Cardiac septum (tissue), 1 donor: ENCODE measurements around the gene SNTA1. TPM values are rescaled to one million over a fixed set of nuclear protein-coding genes. Genes with fewer than 3 reads are reported as not detected.
A peak's percentile ranks its signal among the peaks of the same experiment; 100 is the strongest.
"Not testable (repeated sequence)": the region's sequence is repeated elsewhere in the genome, so short reads cannot be mapped to it uniquely, and the experiment has no call there.

Source experiments
- DNase-seq: peaks from one replicate; pipeline ENCODE4 v3.0.0-alpha.2; 2020; ENCODE audit warnings: low spot score
- intact Hi-C: fragments of 100-400 bp; cut with DNase I; formaldehyde crosslinking; loops from one replicate; pipeline ENCODE4 v1.14.0; 2022
- total RNA-seq: library from RNA; stranded (reverse); fragmentation: NEBNext Ultra II Directional; extraction: Animal tissue kit (Norgen Biotek cat#: 25700); gene quantifications from one replicate; pipeline ENCODE4 v1.2.1, GENCODE V29; 2021
- donor health status: DM: no; HTN: no; CAD: no.

SNTA1 gene
- total RNA-seq, 1 donor from 2014 or later = 167 TPM

- DNase-seq = no peak
- intact Hi-C loops = no loop called here
Observed at GRCh38 chr20:33470457-33470856, 26.9 kb upstream of the SNTA1 start.

DNA sequence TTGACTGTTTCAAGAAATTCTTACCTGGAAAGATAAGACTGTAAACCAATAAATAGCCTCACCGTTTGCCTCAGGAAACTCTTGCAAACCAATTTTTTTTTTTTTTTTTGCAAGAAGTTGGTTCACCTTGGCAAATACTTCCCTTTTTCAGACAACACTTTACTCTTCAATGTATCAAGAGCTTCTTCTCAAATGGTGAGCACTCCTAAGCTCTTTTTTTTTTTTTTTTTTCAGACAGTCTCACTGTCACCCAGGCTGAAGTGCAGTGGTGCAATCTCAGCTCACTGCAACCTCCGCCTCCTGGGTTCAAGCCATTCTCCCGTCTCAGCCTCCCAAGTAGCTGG, 22.7 kb upstream of the SNTA1 start:
- DNase-seq = no peak
- intact Hi-C loops = no loop called here

- intact Hi-C loops = no loop called here
- DNase-seq = no peak
Observed at GRCh38 chr20:33465481-33466302, 22.1 kb upstream of the SNTA1 start.

DNA sequence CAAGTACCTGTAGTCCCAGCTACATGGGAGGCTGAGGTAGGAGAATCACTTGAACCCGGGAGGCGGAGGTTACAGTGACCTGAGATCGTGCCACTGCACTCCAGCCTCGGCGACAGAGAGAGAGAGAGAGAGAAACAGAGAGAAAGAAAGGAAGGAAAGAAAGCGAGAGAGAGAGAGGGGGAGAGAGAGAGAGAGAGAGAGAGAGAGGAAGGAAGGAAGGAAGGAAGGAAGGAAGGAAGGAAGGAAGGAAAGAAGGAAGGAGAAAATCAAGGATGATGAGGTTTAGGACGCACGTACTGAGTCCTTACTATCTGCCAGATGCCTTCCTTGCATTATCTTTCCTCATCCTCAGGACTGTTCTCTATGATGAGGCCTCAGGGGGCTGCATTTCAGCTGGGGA, 21.2 kb upstream of the SNTA1 start:
- DNase-seq, intact Hi-C loops: not testable (repeated sequence)

GRCh38 chr20:33463332-33464101, 20.0 kb upstream of the SNTA1 start:
- DNase-seq = no peak
- intact Hi-C loops = no loop called here

DNA sequence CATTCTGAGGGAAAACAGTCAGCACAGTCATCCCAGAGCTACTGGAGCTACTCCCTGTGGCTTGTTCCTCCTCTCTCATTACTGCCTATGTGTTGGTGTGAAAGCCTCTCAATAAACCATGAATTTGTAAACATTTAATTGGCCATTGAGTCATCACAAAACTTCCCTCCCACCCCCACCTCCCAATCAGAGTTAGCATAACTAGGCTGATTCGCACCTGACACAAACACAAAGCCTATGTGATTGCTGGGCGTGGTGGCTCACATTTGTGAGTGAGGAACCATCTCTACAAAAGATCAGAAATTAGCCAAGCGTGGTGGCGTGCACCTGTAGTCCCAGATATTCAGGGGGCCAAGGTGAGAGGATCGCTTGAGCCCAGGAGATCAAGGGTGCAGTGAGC, 17.1 kb upstream of the SNTA1 start:
- intact Hi-C loops = no loop called here
- DNase-seq = no peak

- intact Hi-C loops = loop anchor here (5.0 to 10.0 kb wide), 2 partner anchors 193 to 675 kb away; no protein-coding TSS in a partner anchor
Observed at GRCh38 chr20:33459599-33459998, 16.0 kb upstream of the SNTA1 start.

GRCh38 chr20:33456916-33457642, 13.5 kb upstream of the SNTA1 start:
- intact Hi-C loops = loop anchor here (1.0 to 10.0 kb wide), 3 partner anchors 195 to 678 kb away; no protein-coding TSS in a partner anchor
- peak; percentile 92 for DNase-seq

More at GRCh38 chr20:33459599-33459998, 16.0 kb upstream of the SNTA1 start:
- no peak for DNase-seq

GRCh38 chr20:33450867-33451266, 7.3 kb upstream of the SNTA1 start:
- intact Hi-C loops = loop anchor here (10.0 kb wide), 1 partner anchor 684 kb away; no protein-coding TSS in a partner anchor
- DNase-seq = no peak

DNA sequence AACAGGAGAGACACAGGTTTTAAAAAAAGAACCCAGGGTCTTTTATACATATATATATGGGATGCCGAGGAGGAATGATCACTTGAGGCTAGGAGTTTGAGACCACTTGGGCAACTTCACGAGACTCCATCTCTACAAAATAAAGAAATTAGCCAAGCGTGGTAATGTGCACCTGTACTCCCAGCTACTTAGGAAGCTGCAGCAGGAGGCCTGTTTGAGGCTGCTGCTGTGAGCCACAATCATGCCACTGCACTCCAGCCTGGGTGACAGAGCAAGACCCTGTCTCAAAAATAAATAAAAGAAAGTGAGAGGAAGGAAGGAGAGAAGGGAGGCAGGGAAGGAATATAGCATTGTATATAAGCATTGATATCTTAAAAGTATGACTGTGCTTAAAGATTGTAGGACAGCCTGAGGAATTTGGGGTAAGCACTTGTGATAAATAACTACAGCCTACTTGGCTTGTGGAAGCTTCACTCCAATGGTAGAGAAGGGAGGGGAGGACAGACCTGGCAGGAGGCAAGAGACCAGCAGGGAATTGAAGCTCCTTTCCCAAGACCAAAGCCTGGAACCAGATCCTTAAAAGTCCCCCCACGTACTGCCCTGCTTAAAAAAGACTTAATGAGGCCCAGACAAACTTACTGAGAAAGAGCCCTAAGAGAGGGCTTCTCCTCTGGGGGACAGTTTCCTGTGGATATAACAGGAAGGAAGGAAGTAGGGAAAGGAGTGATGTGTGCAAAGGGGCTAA, 2.5 kb upstream of the SNTA1 start:
- intact Hi-C loops = no loop called here
- no peak for DNase-seq

DNA sequence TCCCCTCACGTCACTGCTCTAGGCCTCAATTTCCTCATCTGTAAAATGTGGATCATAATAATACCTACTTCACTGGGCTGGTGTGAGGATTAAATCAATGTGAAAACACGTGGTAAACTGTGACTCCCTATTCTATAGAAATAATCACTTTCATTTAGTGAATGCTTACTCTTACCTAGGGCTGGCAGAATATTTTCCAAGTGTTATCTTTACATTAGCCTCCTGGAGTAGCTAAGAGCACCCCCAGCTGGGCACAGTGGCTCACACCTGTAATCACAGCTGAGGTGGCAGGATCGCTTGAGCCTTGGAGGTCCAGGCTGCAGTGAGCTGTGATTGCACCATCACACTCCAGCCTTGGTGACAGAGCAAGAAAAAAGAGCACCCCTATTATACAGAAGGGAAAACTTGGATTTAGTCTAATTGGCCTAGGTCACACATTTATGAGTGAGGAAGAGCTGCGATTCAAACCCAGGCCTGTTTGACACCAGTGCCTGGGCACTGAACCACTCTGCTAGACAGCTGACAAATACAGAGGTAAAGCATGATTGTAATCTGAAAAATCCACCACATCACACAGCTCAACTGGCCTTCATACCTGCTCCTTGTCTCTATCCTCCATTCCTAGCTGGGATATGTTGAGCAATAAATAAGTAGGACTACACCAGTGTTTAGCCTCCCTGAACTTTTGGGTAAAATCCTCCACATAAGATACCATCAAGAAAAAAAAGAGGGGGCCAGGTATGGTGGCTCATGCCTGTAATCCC, 1.4 kb upstream of the SNTA1 start:
- intact Hi-C loops = no loop called here
- DNase-seq = no peak

GRCh38 chr20:33443006-33443511, 504 bp downstream of the SNTA1 start:
- intact Hi-C loops = no loop called here
- no peak for DNase-seq

GRCh38 chr20:33442136-33443005, 1.2 kb downstream of the SNTA1 start:
- no peak for DNase-seq
- intact Hi-C loops = no loop called here

DNA sequence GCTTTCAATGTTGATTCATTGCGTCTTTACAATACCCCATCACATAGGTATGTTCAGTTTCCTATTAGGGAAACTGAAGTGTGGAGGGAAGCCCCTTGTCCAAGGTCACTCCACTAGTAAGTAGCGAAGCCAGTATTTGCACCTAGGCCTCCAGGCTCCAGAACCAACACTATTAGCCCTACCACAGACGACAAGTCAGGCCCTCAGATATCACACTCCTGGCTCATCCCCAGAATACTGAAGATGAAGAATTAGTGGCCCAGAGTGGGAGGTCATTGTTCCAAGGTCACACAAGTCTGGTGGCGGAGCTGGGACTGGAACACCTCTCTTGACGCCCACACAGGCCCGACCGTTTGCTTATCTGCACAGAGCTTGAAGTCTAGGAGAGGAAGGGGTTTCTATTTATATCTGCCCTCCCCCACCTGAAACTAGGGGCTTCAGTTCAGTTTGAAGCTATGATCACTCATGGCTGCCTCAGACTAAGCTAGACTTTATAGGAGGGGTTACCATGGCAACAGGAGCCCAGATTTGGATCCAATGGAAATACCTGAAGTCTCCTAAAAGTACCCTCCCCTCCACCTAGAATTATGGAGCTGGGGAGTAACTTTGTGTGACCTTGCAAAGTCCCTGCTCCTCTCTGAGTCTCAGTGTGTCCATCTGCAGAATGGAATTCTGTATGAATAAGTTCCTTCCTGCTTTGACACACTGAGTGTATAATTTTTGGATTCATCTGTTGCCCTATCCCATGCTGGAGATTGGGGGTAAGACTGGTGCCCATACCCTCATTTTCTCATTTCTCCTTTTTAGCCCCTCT, 2.2 kb downstream of the SNTA1 start:
- intact Hi-C loops = loop anchor here (2.0 kb wide), 1 partner anchor 19 kb away; no protein-coding TSS in a partner anchor
- no peak for DNase-seq

- intact Hi-C loops = loop anchor here (2.0 kb wide), 1 partner anchor 18 kb away; no protein-coding TSS in a partner anchor
- not testable (repeated sequence) for DNase-seq
Observed at GRCh38 chr20:33440562-33440961, 3.0 kb downstream of the SNTA1 start.

- DNase-seq = no peak
- intact Hi-C loops = no loop called here
Observed at GRCh38 chr20:33438481-33438880, 5.1 kb downstream of the SNTA1 start.
